Progenitor cell of endocrine pancreas (in vitro differentiated cells): ENCODE results near the gene SUN1. TPM values are rescaled to one million over a fixed set of nuclear protein-coding genes. Genes with fewer than 3 reads are reported as not detected.

Experiments used
- DNase-seq: peaks from one replicate; pipeline ENCODE4 v3.0.0; 2021; ENCODE audit warnings: low spot score; ENCODE audit not compliant: unreplicated experiment
- H3K27ac Mint-ChIP-seq: 2 replicates; pipeline ENCODE4 v1.8.0; 2021; ENCODE audit warnings: mild to moderate bottlenecking, moderate library complexity, mixed read lengths
- H3K27me3 Mint-ChIP-seq: 2 replicates; pipeline ENCODE4 v1.8.0; 2021; ENCODE audit warnings: mixed read lengths
- H3K36me3 Mint-ChIP-seq: 2 replicates; pipeline ENCODE4 v1.8.0; 2022; ENCODE audit warnings: mixed read lengths; ENCODE audit not compliant: insufficient read depth
- H3K4me1 Mint-ChIP-seq: 2 replicates; pipeline ENCODE4 v1.8.0; 2021; ENCODE audit warnings: low read depth, mixed read lengths
- H3K4me3 Mint-ChIP-seq: 2 replicates; pipeline ENCODE4 v1.8.0; 2021; ENCODE audit warnings: low read depth, mild to moderate bottlenecking, moderate library complexity, mixed read lengths
- H3K9me3 Mint-ChIP-seq: 2 replicates; pipeline ENCODE4 v1.8.0; 2021; ENCODE audit warnings: low read depth, mixed read lengths
- total RNA-seq: library from RNA; stranded (reverse); gene quantifications from 2 replicates; pipeline ENCODE4 v1.2.1, GENCODE V29; 2021
- TF ChIP-seq, protein P1 (sequence below): fragments of 200-600 bp; sonication (generic); IDR thresholded peaks from one replicate; pipeline ENCODE4 v1.5.0; 2021; ENCODE audit warnings: antibody characterized with exemption, mild to moderate bottlenecking; ENCODE audit not compliant: unreplicated experiment

SUN1 gene
- total RNA-seq, 1 donor from 2014 or later, result 152 TPM

DNA sequence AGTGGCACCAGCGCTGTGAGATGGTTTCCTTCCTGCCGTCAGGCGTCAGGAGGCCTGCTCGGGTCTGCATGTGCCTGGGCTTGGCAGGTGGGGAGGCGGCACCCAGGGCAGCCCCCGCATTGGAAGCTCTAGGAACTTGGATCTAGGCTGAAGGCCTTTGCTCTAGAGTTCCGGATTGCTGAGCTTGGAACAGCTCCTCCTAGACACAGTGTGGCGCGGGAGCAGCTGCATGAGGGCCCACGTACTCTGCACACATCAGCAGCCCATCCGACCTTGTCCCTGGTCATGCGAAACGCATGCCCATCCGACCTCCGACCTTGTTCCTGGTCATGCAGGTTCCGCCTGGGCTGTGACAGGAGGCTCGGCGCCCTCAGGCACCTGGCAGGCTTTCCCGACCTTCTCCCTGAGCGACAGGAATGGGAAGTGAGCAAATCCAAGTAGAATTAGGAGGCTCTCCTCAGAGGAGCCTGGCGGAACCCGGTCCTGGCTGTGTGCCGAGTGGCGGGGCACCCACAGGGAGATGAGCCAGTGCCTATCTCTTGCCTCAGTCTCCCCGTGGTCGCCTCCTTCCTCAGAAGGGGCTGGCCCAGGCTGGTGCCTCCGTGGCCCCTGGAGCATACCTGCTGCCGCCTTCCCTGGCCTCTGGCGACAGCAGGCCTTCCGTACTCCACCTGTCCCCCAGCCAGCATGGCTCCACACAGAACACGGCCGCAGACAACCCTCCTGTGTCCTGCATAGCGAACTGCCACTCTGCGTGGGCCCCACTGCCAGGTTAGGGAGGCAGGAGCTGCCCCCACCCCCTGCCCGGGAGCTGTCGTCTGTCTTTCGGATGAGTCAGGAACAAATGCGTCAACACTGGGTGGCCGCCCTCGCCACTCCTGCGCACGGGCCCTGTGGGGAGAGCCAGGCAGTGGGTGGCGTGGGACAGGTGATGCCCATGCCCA is 56.1 kb downstream of the SUN1 start:
- H3K27ac Mint-ChIP-seq, result peak overlapping the region; percentile 86
- TF ChIP-seq, protein P1, sequence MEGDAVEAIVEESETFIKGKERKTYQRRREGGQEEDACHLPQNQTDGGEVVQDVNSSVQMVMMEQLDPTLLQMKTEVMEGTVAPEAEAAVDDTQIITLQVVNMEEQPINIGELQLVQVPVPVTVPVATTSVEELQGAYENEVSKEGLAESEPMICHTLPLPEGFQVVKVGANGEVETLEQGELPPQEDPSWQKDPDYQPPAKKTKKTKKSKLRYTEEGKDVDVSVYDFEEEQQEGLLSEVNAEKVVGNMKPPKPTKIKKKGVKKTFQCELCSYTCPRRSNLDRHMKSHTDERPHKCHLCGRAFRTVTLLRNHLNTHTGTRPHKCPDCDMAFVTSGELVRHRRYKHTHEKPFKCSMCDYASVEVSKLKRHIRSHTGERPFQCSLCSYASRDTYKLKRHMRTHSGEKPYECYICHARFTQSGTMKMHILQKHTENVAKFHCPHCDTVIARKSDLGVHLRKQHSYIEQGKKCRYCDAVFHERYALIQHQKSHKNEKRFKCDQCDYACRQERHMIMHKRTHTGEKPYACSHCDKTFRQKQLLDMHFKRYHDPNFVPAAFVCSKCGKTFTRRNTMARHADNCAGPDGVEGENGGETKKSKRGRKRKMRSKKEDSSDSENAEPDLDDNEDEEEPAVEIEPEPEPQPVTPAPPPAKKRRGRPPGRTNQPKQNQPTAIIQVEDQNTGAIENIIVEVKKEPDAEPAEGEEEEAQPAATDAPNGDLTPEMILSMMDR, result no peak
- no peaks in the 10 kb centered on the region for H3K27me3 Mint-ChIP-seq
- peaks cover 19% of the 10 kb centered on the region for H3K36me3 Mint-ChIP-seq
- H3K4me3 Mint-ChIP-seq, result no peak overlapping the region
- H3K4me1 Mint-ChIP-seq, result peaks cover 3% of the 10 kb centered on the region
- no peak for DNase-seq
- no peaks in the 10 kb centered on the region for H3K9me3 Mint-ChIP-seq

DNA sequence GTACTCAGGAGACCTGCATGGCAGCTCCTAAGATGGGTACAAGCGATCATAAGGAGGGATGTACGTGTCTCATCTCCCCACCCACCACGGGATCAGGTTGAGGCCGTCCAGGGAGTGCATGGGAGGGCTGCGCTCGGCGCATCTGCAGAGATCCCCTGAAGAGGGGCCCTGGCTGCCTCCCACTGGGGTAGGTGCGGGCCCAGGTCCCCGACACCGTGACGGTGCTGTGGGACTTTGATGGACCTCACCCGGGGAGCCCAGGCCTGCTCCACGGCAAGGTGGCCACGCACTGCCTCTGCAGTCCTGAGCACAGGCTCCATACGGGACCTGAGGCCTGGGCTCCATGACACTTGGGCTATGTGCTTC is 56.7 kb downstream of the SUN1 start:
- no peak for DNase-seq
- Mint-ChIP-seq H3K4me3 (no peak overlapping the region), H3K27me3 (no peaks in the 10 kb centered on the region), H3K27ac (peak overlapping the region; percentile 86), H3K4me1 (peaks cover 3% of the 10 kb centered on the region), H3K9me3 (no peaks in the 10 kb centered on the region), H3K36me3 (peaks cover 19% of the 10 kb centered on the region)
- TF ChIP-seq, protein P1, result no peak

DNA sequence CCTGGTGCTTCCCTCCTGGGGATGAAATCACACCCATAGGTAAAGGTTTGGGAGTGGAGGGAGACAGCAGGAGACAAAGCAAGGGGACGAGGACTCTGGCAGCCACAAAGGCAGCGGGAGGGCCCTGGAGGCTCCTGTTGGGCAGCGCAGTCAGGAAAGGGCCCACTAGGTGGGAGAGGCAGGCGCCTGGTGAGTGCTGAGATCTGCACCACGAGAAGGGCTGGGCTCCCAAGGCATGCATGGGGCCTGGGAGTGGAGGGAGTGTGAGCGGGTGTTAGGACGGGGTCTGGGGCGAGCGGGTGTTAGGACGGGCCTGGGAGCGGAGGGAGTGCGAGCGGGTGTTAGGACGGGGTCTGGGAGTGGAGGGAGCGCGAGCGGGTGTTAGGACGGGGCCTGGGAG is 57.1 kb downstream of the SUN1 start:
- Mint-ChIP-seq H3K36me3 (peaks cover 19% of the 10 kb centered on the region), H3K4me3 (no peak overlapping the region)
- TF ChIP-seq, protein P1, result no peak

DNA sequence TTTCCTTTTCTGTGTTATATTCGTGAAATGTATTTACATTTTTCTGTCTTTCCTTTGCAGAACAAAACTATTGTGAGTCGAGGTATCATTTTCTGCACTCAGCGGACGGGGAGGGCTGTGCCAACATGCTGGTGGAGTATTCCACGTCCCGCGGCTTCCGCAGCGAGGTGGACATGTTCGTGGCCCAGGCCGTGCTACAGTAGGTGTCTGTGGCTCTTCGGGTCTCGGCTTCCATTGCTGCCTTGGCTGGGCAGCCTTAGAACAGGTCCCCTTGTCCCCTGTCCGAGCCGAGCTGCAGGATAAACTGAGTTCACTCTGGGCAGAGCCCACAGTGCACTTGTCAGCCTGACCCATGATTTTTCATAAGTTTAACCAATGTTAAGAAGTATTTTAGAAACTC is 58.6 kb downstream of the SUN1 start:
- TF ChIP-seq, protein P1, result no peak
- Mint-ChIP-seq H3K36me3 (peaks cover 23% of the 10 kb centered on the region), H3K4me3 (no peak overlapping the region), H3K27me3 (no peaks in the 10 kb centered on the region), H3K9me3 (no peaks in the 10 kb centered on the region), H3K4me1 (no peaks in the 10 kb centered on the region), H3K27ac (no peak overlapping the region)
- DNase-seq, result no peak

More for the DNA sequence above, 57.1 kb downstream of the SUN1 start:
- Mint-ChIP-seq H3K9me3 (no peaks in the 10 kb centered on the region), H3K27ac (no peak overlapping the region), H3K27me3 (no peaks in the 10 kb centered on the region), H3K4me1 (peaks cover 3% of the 10 kb centered on the region)
- DNase-seq, result no peak

DNA sequence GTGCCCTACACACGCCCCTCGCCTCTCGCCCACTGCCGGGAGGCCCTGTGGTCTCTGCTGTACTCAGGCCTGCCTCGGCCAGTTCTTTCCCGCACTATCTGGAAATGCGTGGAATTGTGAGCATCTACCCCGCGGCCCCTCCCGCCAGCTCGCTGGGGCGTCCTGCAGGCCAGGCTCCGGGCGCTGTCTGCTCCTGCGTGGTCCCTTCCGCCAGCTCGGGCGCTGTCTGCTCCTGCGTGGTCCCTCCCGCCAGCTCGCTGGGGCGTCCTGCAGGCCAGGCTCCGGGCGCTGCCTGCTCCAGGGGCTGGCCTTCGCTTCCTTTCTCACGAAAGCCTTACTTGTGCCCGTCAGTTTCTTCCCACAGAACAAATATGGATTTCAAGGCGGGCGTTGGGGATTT is 59.0 kb downstream of the SUN1 start:
- Mint-ChIP-seq H3K4me3 (no peak overlapping the region), H3K27me3 (no peaks in the 10 kb centered on the region), H3K36me3 (peaks cover 26% of the 10 kb centered on the region), H3K9me3 (no peaks in the 10 kb centered on the region), H3K27ac (no peak overlapping the region), H3K4me1 (no peaks in the 10 kb centered on the region)
- TF ChIP-seq, protein P1, result no peak
- DNase-seq, result no peak
